ENCODE data around the gene CRB1. TPM values are rescaled to one million over a fixed set of nuclear protein-coding genes. Genes with fewer than 3 reads are reported as not detected.

The CRB1 gene
- under 1 TPM in 1 of 2 experiments, not detected in 1; 0.08 TPM for total RNA-seq

GRCh38 chr1:197268012-197268411 is at the start of gene CRB1:
Gene CRB1 (plus strand): TSS chr1:197268252. CDS start chr1:197268413, 161 bp downstream.
- no peaks in the 10 kb centered on the region for H3K36me3 Mint-ChIP-seq (ENCODE audit: low read depth)
- H3K9me3 Mint-ChIP-seq (ENCODE audit: insufficient read depth): no peaks in the 10 kb centered on the region
- POLR2A ChIA-PET: no interaction called here
- H3K4me3 Mint-ChIP-seq: no peak within 1 kb of the TSS
- DNase-seq: no peak
- H3K27me3 Mint-ChIP-seq (ENCODE audit: low read depth): peaks cover 5% of the 10 kb centered on the region
- CTCF ChIA-PET: no interaction called here
- H3K27ac Mint-ChIP-seq: no peak within 1 kb of the TSS
- ATAC-seq: no peak
- no peaks in the 10 kb centered on the region for H3K4me1 Mint-ChIP-seq (ENCODE audit: low read depth)

DNA sequence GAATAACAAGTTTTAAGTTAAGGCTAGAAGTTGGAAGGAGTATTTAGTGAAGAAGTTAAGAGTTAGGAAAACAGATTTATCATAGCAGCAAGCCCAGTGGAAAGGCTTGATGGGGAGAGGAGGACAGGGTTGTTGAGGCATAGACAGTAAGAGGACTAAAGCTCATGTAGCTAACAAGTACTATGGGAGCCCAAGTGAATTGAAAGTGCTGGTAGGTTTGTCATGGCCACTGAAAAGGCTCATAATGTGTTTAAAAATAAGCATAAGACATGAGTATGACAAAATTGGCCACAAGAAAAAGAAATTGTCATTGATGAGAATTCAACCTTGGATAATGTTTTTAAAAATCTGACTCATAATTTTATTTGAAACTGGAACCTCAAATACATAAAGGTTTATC is 49.2 kb upstream of the CRB1 start:
- Mint-ChIP-seq H3K27me3 (ENCODE audit: low read depth) (peaks cover 4% of the 10 kb centered on the region), H3K4me1 (ENCODE audit: low read depth) (peaks cover 4% of the 10 kb centered on the region), H3K4me3 (no peak overlapping the region), H3K27ac (no peak overlapping the region), H3K36me3 (ENCODE audit: low read depth) (no peaks in the 10 kb centered on the region), H3K9me3 (ENCODE audit: insufficient read depth) (no peaks in the 10 kb centered on the region)
- ChIA-PET POLR2A (no interaction called here), CTCF (no interaction called here)
- DNase-seq (no peak), ATAC-seq (no peak)

GRCh38 chr1:197222025-197222685 is 45.9 kb upstream of the CRB1 start:
- CTCF ChIA-PET: no interaction called here
- no peaks in the 10 kb centered on the region for H3K36me3 Mint-ChIP-seq (ENCODE audit: low read depth)
- no peak for DNase-seq
- H3K4me1 Mint-ChIP-seq (ENCODE audit: low read depth): peaks cover 4% of the 10 kb centered on the region
- H3K4me3 Mint-ChIP-seq: no peak overlapping the region
- H3K27ac Mint-ChIP-seq: no peak overlapping the region
- H3K9me3 Mint-ChIP-seq (ENCODE audit: insufficient read depth): no peaks in the 10 kb centered on the region
- no peak for ATAC-seq
- H3K27me3 Mint-ChIP-seq (ENCODE audit: low read depth): no peaks in the 10 kb centered on the region
- POLR2A ChIA-PET: no interaction called here

- no peak for ATAC-seq
- Mint-ChIP-seq H3K27me3 (ENCODE audit: low read depth) (no peaks in the 10 kb centered on the region), H3K9me3 (ENCODE audit: insufficient read depth) (no peaks in the 10 kb centered on the region), H3K4me1 (ENCODE audit: low read depth) (peaks cover 4% of the 10 kb centered on the region), H3K27ac (no peak overlapping the region), H3K4me3 (no peak overlapping the region), H3K36me3 (ENCODE audit: low read depth) (no peaks in the 10 kb centered on the region)
- no peak for DNase-seq
- ChIA-PET POLR2A (no interaction called here), CTCF (no interaction called here)
These were observed 45.3 kb upstream of the CRB1 start for GRCh38 chr1:197222780-197223179.

- H3K4me3 Mint-ChIP-seq: no peak overlapping the region
- no peak for DNase-seq
- POLR2A ChIA-PET: interaction anchor here (0.6 kb wide), 1 partner anchor 1338 kb away, joined by 3 read pairs; no protein-coding TSS in a partner anchor
- peaks cover 4% of the 10 kb centered on the region for H3K4me1 Mint-ChIP-seq (ENCODE audit: low read depth)
- CTCF ChIA-PET: interaction anchor here (1.0 kb wide), 1 partner anchor 44 kb away, joined by 3 read pairs; no protein-coding TSS in a partner anchor
- no peaks in the 10 kb centered on the region for H3K27me3 Mint-ChIP-seq (ENCODE audit: low read depth)
- no peak for ATAC-seq
- H3K9me3 Mint-ChIP-seq (ENCODE audit: insufficient read depth): no peaks in the 10 kb centered on the region
- H3K27ac Mint-ChIP-seq: no peak overlapping the region
- H3K36me3 Mint-ChIP-seq (ENCODE audit: low read depth): no peaks in the 10 kb centered on the region
These were observed 43.9 kb upstream of the CRB1 start for GRCh38 chr1:197224160-197224559.

DNA sequence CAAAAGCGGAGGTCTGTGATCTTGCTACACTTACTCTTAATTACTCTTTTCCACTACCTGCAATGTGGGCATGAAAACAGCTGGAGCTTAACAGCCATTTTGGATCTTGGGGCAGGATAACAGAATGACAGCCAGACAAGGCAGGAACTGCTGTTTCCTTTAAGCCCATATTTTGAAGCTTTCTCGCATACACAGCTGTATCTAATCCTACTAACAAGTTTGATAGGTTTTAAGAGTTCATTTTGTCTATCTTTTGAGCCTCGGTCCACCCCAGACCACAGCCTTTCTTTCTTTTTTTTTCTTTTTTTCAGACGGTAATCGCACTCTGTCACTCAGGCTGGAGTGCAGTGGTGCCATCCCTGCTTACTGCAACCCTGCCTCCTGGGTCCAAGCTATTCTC is 42.4 kb upstream of the CRB1 start:
- ChIA-PET CTCF (no interaction called here), POLR2A (interaction anchor here (0.8 kb wide), 1 partner anchor 237 kb away, joined by 3 read pairs; no protein-coding TSS in a partner anchor)
- Mint-ChIP-seq H3K27me3 (ENCODE audit: low read depth) (no peaks in the 10 kb centered on the region), H3K27ac (no peak overlapping the region), H3K9me3 (ENCODE audit: insufficient read depth) (no peaks in the 10 kb centered on the region), H3K36me3 (ENCODE audit: low read depth) (no peaks in the 10 kb centered on the region), H3K4me3 (no peak overlapping the region), H3K4me1 (ENCODE audit: low read depth) (no peaks in the 10 kb centered on the region)
- ATAC-seq: no peak
- DNase-seq: no peak

GRCh38 chr1:197234581-197234980 is 33.5 kb upstream of the CRB1 start:
- Mint-ChIP-seq H3K4me1 (ENCODE audit: low read depth) (no peaks in the 10 kb centered on the region), H3K27me3 (ENCODE audit: low read depth) (no peaks in the 10 kb centered on the region), H3K4me3 (no peak overlapping the region), H3K9me3 (ENCODE audit: insufficient read depth) (no peaks in the 10 kb centered on the region), H3K36me3 (ENCODE audit: low read depth) (no peaks in the 10 kb centered on the region), H3K27ac (no peak overlapping the region)
- CTCF ChIA-PET: no interaction called here
- ATAC-seq (no peak), DNase-seq (no peak)
- POLR2A ChIA-PET: no interaction called here

DNA sequence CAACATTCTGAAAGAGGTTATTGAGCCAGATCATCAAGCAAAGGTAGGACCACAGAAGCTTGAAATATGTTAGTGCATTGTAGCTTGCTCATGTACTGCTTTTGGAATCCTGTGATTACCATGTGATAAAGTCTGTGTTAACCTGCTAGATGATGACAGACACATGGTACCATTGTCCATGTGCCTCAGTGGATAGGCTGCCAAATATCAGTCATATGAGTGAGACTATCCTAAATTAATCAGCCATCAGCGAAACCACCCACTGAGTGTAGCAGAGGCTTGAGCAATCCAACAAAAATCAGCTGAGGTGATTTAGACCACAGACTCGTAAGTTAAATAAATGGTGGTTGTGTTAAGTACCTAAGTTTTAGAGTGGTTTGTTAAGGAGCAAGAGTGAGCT is 32.7 kb upstream of the CRB1 start:
- no peaks in the 10 kb centered on the region for H3K36me3 Mint-ChIP-seq (ENCODE audit: low read depth)
- ChIA-PET CTCF (no interaction called here), POLR2A (no interaction called here)
- DNase-seq (no peak), ATAC-seq (no peak)
- no peak overlapping the region for H3K4me3 Mint-ChIP-seq
- H3K27me3 Mint-ChIP-seq (ENCODE audit: low read depth): no peaks in the 10 kb centered on the region
- no peaks in the 10 kb centered on the region for H3K9me3 Mint-ChIP-seq (ENCODE audit: insufficient read depth)
- H3K4me1 Mint-ChIP-seq (ENCODE audit: low read depth): no peaks in the 10 kb centered on the region
- no peak overlapping the region for H3K27ac Mint-ChIP-seq

- Mint-ChIP-seq H3K36me3 (ENCODE audit: low read depth) (no peaks in the 10 kb centered on the region), H3K9me3 (ENCODE audit: insufficient read depth) (no peaks in the 10 kb centered on the region), H3K27me3 (ENCODE audit: low read depth) (no peaks in the 10 kb centered on the region), H3K27ac (no peak overlapping the region), H3K4me3 (no peak overlapping the region), H3K4me1 (ENCODE audit: low read depth) (no peaks in the 10 kb centered on the region)
- no peak for DNase-seq
- no peak for ATAC-seq
- ChIA-PET POLR2A (no interaction called here), CTCF (no interaction called here)
These were observed 20.6 kb upstream of the CRB1 start for GRCh38 chr1:197247465-197247864.

- ChIA-PET CTCF (no interaction called here), POLR2A (no interaction called here)
- Mint-ChIP-seq H3K27me3 (ENCODE audit: low read depth) (no peaks in the 10 kb centered on the region), H3K4me3 (no peak overlapping the region), H3K27ac (no peak overlapping the region), H3K4me1 (ENCODE audit: low read depth) (no peaks in the 10 kb centered on the region), H3K36me3 (ENCODE audit: low read depth) (no peaks in the 10 kb centered on the region), H3K9me3 (ENCODE audit: insufficient read depth) (no peaks in the 10 kb centered on the region)
- DNase-seq (no peak), ATAC-seq (no peak)
These were observed 18.7 kb upstream of the CRB1 start for GRCh38 chr1:197249324-197249723.

DNA sequence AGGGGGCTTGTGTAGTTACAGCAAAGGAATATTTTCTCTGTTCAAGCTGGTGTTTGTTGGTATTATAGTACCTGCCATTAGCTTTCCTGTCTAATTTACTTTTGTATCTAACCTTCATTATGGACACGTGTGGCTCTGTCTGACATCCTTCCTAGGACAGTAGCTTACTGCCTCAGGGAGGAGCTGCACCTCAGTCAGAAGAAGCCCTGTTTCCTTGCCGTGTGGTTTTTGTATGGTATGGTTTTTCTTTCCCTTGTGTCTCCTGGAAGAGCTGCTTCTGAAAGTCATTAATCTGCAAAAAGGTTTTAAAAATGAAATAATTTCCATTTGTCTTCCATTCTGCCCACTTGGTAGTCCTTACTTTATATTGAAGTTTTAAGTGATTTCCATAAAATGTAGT is 17.4 kb upstream of the CRB1 start:
- ATAC-seq (no peak), DNase-seq (no peak)
- H3K27ac Mint-ChIP-seq: no peak overlapping the region
- POLR2A ChIA-PET: no interaction called here
- CTCF ChIA-PET: no interaction called here
- no peaks in the 10 kb centered on the region for H3K9me3 Mint-ChIP-seq (ENCODE audit: insufficient read depth)
- no peaks in the 10 kb centered on the region for H3K4me1 Mint-ChIP-seq (ENCODE audit: low read depth)
- no peaks in the 10 kb centered on the region for H3K36me3 Mint-ChIP-seq (ENCODE audit: low read depth)
- no peak overlapping the region for H3K4me3 Mint-ChIP-seq
- no peaks in the 10 kb centered on the region for H3K27me3 Mint-ChIP-seq (ENCODE audit: low read depth)

GRCh38 chr1:197252973-197253372 is 15.1 kb upstream of the CRB1 start:
- H3K27ac Mint-ChIP-seq: no peak overlapping the region
- no peaks in the 10 kb centered on the region for H3K36me3 Mint-ChIP-seq (ENCODE audit: low read depth)
- ChIA-PET CTCF (no interaction called here), POLR2A (no interaction called here)
- H3K27me3 Mint-ChIP-seq (ENCODE audit: low read depth): no peaks in the 10 kb centered on the region
- H3K9me3 Mint-ChIP-seq (ENCODE audit: insufficient read depth): no peaks in the 10 kb centered on the region
- ATAC-seq (no peak), DNase-seq (no peak)
- H3K4me3 Mint-ChIP-seq: no peak overlapping the region
- H3K4me1 Mint-ChIP-seq (ENCODE audit: low read depth): no peaks in the 10 kb centered on the region

DNA sequence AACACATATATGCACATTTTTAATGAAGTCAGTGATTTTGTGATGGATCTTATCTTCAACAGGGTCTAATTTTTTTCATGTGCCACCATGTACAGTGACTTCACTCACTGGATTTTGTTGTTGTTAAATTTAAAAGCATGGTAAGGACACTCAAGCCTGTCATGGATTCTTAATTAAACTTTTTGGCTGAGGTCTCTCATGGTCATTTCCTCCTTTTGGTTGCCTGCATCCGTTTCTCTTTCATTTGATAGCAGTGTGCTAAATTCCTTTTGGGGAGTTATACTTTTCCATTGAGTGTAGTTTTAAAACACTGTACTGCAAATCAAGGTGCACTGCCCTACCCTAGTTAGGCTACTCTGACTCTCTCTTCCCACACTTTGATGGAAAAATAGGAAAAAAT is 13.2 kb upstream of the CRB1 start:
- Mint-ChIP-seq H3K36me3 (ENCODE audit: low read depth) (no peaks in the 10 kb centered on the region), H3K27ac (no peak overlapping the region), H3K4me3 (no peak overlapping the region), H3K4me1 (ENCODE audit: low read depth) (no peaks in the 10 kb centered on the region), H3K9me3 (ENCODE audit: insufficient read depth) (no peaks in the 10 kb centered on the region), H3K27me3 (ENCODE audit: low read depth) (no peaks in the 10 kb centered on the region)
- ATAC-seq (no peak), DNase-seq (no peak)
- ChIA-PET CTCF (no interaction called here), POLR2A (no interaction called here)

All from activated CD8-positive, alpha-beta T cell treated with anti-CD3 and anti-CD28 coated beads, Interleukin-2, amount 10 ng/mL, durations not matched to agents 7 days and 5 days (primary cell).